Stimulated activated CD8-positive, alpha-beta memory T cell treated with anti-CD3 and anti-CD28 coated beads, Interleukin-12 subunit alpha, Interleukin-12 subunit beta, amount 100 ng/mL, for 24 hours (primary cell): ENCODE measurements around the gene TMEM151B.

Experiments used
- DNase-seq: peaks from one replicate; pipeline ENCODE4 v3.0.0-alpha.2; 2020; ENCODE audit errors: extremely low read depth

TMEM151B gene

DNA sequence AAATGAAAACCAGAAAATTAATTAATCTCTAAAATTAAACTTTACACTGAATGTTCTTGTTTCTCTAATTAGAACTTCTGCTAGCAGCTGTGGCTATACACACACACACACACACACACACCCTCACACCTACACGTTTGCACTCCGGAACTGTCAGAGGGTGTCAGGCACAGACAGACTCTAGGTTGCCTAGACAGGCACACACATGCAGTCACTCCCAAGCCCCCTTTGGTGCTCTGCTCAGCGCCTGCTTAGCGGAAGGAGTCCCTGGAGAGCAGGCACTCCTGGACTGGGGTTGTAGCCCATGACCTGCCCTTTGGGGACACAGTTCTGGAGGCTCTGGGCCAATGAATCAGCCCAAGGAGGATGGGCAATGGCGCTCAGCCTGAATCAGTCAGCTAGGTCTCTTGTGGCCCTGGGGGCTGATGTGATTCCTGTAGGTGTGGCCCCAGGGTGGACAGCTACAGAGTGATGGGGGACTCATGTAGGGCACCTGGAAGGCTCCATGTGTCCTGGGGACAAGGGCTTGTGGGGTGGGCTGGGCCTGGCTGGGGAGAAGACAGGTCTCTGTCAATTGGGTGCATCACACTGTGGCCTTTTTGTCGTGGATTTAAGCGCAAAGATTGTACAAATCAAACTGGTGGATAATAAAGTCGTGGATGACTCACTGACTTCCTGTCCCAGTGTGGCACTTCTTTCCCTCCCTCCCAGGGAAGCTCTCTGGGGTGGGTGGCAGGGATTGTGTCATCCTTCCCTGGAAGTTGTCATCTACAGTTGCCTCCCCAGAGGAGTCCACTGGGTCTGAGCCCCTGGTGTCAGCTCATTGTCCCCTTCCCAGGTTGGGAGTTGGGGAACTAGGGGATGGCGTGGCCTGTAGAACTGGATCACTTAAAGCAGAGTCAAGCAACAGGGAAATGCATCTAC, 8.8 kb downstream of the TMEM151B start:
- no peak for DNase-seq

DNA sequence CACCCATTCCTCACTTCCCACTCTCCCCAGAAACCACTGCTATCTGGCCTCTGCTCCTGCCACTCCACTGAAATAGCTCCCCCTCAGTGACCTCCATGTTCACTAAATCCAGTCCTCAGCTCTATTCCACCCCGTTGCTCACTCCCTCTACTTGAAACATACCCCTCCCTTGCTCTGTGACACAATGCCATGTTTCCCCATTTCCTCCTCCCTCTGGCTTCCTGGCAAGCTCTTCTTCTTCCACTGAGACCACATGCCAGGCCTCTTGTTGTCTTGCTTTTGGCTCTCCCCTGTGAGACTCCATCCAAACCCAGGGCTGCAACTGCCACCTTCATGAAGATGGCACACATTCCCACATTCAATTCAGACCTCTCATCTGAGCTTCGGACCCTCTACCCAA, 13.9 kb downstream of the TMEM151B start:
- DNase-seq, result no peak

DNA sequence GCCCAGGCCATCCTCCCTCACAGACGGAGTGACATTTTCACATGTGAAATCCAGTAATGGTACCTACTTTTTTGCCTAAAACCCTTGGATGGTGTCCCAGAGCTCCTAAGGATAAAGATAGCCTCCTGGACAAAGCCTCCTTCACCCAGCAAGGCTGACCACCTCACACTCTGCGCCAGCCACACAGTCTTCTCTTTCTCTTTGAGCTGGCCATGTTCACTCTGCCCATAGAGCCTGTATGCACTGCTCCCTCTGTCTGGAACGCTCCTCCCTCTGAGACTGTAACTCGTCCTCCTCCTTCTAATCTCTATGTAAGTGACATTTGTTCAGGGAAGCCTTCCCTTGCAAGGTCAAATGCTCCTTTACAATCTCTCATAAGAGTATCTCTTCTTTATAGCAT, 14.6 kb downstream of the TMEM151B start:
- DNase-seq, result no peak

DNA sequence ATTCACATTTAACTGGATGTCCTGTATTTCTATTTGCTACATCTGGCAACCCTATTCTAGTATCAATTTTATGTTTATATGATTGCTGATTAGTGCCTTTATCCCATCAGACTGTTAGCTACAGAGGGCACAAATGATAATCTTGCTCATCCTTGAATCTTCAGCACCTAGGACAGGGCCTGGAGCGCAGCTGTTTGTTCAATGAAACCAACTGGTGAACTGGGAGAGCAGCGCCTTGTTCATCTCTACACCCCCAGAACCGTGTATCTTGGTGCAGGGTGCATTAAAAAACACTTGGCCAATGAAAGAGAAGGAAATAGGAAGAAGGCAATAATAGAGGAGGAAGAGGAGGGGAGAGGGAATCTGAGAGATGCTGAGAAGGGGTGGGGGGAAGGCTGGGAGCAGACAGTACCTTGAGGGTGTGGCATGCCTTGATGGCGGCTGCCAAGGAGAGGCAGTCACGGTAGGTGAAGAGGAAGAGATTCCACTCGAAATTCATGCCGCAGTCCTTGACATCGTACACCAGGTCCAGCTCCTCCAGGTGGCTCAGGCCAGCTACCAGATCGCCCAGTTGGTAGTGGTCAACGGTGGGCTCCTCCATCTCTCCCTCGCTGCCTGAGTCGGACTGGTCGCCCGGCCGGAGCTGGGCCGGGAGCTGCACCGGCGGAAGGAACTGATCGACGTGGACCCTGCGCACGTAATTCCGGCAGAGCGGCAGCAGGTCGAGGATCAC, 15.5 kb downstream of the TMEM151B start:
- DNase-seq, result no peak

DNA sequence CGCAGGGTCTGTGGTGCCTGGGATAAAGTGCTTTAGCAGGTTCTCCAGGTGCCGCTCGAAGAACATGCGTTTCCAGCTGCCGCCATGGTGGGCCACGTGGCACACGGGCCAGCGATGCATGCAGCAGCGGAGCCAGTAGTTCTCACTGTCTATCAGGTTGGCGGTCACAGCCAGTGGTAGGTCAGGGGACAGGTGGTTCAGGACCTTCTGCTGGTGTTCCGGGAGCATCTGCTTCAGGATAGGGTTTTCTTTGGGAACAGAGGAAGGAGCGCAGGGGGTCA, 16.0 kb downstream of the TMEM151B start:
- DNase-seq, result no peak

DNA sequence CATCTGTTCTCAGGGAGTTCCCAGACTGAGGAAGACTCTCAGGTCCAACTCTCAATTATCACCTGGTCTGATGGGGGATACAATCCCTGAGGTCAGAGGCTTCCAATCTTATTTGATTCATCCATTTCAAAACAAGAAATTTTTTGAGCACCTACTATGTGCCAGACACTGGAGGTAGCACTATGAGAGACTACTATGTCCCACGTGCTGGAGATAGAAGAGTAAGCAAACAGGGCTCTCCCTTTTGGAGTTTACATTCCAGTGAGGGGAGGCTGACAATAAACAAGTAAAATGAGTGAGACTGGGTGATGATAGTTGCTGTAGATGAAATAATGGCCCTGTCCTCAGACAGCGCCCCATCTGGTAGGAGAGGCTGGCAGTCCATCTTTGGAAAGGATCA, 16.5 kb downstream of the TMEM151B start:
- DNase-seq, result no peak

DNA sequence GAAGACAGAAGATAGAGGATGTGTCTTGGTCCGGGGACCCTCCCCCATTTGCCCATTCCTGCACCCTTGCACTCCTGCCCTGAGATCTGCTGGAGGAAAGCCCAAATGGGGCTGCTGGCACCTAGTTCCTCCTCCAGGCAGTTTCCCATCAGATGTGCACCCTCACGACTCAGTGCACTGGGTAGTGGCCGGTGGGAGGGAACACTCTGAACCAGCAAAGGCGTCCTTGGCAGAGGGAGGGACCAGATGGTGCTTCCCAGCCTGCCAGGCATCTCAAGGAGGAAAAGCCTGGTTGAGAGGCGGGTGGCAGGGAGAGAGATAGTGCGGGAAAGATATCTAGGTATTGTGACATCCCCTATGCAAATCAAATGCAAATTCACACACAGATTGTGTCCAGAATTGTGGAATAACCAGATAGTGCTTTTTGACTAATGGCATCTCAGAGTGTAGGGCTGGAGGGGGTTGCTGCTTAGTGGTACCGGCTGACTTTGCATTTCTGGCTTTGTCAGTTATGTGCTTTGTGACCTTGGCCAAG, 19.5 kb downstream of the TMEM151B start:
- DNase-seq, result no peak

DNA sequence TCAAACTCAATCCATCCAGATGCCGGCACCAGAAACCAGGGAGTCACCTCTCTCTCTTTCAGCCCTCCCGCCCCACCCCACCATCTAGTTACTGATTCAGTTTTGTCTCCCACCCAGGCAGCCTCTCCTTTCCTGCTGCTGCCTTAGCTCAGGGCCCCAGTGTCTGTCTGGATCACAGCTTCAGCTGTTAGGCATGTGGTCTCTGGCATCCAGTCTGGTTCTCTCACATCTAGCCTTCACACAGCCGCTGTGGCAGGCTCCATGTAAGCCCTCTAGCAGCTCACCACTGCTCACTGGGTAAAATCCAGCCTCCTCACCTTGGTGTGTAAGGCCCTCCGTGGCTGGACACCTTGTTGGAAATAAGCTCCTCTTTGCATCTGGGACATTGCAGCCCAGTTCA, 21.6 kb downstream of the TMEM151B start:
- DNase-seq, result no peak

DNA sequence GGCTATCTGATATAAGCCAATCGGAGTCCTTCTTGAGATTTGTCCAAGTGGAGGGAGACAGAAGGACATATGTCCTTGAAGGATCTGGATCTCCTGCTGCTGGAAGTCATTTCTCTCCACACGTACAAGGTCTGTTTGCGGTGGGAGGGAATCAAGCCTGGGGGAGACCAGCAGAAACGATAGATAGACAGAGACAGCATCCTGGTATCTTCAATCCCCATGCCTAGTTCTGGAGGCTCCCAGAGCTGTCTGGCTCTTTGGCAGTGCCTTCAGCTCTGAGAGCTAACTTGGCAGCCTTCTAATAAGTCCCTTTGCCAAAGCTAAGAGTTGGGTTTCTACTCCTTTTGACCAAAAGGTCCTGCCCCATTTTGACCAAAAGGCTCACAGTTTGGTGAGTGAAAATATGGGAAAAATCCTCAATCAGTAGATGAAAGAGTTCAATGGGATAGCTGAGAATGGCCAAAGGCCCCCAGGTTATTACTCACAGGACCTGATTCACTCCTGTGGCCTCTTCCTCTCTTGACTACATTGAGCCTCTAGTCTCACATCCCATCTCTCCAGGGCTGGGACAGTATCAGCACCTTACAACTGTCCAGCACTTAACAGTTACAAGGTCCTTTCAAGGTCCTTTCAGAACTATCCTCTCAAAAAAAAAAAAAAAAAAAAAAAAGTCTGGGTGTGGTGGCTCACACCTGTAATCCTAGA, 22.6 kb downstream of the TMEM151B start:
- DNase-seq, result no peak

DNA sequence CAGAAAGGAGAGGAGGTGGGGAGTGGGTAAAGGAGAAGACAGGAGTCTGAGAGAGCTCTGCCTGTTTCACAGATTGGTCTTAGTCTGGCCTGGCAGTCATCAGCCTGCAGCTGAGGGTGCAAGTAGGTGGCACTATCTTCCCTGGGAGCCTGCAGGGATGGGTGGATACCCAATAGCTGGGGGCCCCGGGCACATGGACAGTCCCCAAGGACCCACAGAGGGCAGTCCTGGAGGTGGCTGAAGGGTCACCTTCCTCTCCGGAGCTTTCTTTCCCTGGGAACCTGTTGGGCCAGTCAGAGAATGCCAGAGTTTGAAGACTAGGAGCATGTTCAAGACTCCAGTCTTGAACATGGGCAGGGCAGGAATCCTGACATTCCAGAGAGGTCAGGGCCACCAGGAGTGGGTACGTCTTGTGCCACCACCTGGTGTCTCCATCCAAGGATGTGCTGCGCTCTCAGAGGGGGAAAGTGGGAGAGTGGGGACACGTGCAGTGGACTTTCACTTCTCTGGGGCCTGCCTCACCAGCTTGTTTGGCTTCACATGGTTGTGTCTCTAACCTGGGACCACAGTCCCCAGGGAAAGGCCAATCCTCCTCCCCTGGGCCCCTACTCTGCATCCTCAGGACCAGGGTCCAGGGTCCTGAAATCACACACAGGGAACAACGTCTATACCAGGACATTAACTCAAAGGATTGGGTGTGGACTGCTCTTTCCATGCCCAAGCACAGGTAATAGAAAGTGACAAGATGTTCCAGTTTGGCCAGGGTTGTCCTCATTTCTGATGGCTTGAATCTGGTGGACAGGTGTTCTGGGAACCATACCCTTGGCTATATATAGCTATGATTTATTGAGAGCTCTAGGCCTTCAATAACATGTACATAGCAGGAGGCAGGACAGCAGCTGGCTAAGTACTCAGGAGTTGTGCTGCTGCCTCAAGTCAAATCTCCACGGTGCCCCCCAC, 24.9 kb downstream of the TMEM151B start:
- no peak for DNase-seq

DNA sequence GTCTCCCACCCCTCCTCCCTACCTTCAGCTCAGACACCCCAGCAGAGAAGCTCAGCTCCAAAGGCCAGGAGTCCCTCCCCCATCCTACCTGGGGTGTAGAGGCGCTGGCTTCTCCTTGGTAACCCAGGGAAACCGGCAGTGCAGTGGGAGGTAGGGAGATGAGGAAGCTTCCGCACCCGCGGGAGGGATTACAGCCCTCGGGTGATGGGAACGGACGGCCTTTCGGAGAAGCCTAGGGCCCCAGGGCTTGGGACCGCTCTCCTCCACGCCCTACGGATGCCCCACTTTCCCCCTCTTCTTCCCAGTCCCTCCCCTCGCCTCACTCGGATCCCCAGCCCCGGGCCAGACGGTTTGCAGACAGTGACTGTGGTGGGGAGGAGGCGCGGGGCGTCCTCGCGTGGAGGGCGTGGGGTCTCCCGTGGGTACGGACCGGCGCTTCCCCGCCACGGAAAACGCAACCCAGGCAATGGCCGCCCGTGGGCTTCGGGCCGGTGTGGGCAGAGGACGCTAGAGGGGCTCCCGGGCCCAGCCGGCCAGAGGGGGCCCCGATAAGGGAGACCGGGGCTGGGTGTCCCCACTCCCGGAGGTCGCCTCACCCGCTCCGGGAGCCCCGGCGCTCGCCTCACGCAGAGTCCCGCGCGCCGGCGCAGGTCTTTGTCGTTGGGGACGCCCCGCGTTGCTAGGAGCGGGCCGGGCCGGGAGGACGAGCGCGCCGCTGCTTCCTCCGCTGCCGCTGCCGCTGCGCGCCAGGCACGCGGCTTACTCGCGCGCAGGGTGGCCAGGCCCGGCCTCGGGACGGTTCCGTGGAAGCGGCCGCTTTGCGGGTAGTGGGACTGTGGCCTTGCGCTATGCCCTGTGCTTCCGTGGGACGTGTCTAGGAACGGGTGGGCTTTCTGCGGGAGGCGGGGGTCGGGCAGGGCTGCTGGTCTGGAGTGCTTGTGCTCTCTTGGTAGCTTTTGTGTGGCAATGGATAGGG, 27.1 kb downstream of the TMEM151B start:
- DNase-seq, result no peak

DNA sequence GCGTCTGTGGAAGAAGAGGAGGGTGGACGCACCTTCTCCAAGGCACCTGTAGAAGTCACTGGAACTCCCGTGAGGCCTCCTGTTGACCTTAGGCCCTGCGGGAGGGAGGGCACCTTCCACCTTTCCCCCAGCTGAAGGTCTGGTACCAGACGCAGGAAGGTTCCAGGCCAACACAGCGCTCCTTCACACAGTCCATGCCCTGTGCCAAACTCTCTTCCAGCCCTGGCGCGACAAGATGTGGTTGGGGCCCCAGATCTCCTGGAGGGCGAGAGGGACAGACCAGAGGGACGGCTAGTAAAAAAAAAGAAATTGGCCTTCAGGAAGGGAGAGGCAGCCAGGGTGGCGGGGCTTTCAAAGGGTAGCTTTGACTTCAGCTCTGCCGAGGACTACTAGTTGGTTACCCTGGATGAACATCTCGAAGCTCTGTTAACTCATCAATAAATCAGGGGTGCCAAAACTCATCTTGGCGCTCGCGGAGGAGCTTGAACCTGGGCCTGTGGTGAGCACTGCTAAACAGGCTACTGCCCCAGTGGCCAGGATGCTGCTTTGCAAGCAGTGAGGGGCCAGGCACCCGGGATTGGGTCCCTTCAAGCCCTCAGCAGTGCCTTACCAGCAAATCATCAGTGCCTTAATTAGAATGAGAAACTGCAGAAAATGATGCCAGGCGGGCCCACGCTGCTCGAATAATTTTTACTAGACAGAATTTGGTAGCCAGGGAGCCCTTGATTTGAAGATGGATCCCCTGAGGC, 28.0 kb downstream of the TMEM151B start:
- no peak for DNase-seq

DNA sequence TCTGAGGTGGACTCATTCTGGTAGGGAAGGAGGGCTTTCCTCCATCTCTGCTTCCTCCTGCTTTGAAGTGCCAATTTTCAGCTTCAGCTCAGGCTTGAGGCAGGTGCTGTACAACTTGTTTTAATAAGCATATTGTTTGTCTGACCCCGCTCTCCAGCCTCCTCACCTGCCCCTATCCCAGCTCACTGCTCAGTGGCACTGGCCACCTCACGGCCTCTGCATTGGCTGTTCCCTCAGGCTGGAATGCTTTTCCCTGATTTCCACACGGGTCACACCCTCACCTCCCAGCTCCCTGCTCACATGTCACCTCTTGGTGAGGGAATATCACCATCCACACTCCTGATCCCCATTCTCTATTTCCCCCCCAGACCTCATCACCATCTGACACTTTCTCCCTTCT, 28.6 kb downstream of the TMEM151B start:
- DNase-seq, result no peak

DNA sequence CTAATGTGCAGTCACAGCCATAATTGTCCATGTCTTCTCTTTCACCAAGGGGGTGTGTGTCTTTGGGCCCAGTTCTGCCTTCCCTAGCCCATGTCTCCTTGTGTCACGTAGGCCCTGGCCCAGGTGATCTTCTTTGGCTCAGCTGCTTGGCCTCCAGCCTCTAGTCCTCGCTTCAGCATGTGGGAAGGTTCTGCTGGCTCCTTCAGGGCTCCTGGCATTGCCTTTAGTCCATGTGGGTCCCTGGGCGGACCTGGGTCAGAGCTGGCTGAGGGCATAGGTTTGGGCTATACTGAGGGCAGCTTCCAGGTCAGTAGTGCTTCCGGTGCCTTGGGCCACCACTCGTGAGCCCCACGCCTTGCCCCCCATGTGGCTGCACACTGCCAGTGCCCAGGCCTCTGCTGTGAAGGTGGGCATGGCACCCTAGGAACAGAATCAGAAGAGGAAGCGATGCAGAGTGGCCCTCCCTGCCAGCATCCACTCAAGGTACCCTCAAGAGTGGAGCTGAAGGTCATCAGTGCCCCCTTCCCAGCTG, 30.1 kb downstream of the TMEM151B start:
- no peak for DNase-seq

DNA sequence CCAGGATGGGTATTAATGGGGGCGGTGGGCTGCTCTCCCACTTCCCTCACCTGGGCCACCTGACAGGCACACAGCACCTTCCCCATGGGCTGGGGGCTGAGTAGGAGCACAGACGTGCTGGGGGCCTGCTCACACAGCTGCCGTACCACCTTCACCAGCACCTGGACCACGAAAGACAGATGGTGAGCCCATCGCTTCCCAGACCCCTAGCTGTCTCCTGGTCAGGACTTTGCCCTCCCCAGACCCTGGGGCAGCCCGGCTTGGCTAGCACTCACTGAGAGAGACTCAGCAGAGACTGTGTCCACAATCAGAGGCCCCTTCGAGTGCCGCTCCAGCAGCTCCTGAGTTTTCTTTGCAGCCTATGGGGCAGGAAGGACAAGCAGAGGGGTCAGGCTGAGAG, 30.9 kb downstream of the TMEM151B start:
- DNase-seq, result no peak

DNA sequence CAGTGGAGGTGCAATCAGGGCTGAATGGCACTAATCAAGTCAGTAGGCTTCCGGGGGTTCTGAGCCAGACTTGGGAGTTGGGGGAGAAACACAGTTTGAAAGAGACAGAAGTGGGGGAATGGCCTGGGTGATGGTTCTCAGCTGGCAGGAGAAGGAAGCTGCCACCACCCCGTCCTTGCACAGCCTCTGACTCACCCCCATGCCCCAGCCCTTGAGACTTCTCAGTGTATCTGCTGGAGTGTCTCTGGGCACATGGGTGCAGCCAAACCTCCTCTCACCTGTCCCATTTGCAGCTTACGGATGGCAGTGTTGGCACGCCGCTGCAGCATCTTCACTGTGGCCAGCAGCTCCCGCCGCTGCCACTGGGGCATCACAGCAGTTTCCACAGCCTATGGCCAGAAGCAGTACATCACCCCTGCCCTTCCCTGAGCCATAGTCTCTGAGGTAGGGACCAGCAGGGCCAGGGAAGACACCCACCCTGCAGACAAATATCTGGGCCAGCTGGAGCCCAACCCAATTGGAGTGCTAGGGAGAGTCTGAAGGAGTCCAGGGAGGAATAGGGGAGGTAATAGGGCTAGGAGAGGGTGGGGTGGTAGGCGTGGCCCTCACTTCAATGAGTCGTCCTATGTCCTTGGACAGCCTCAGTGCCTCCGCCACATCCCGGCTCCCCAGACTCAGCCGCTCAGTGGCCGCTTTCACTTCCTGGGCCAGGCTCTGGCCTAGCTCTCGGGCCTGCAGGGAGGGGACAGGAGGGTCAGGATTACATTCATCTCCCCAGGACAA, 31.7 kb downstream of the TMEM151B start:
- DNase-seq, result no peak

DNA sequence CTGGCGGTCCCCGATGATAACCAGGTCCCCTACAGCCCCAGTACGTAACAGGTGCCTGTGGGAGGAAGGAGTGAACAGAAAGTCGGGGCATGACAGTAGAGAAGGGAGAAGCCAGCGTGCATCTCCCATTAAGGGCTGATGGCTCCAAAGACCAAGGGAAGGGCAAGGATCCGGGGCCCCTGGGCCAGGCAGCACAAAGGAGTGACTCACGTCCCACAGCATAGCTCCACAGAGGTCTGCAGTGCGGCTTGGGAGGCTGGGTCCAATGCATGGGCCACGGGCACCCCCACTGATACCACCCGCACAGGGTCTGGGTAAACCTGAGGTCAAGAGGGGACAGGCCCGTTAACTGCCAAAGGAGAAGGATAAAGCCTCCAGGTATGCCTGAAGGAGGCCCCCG, 32.6 kb downstream of the TMEM151B start:
- DNase-seq, result no peak

DNA sequence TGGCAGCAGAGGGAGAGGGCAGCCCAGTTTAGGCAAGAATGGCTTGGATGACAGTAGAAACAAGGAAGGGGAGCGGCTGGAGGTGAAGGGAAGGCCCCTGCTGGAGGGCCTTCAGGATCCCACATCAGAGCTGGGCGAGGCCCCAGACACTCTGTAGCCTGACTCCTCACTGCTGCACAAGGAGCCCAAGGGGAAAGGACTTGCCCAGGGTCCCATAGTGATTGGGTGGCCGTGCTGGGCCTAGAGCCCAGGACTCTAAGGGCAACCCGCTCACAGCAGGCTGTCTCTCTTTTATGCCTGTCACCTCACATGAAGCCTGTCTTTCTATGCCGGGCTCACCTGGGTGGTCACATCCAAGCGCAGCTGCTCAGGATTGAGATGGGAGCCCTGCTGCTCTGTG, 33.6 kb downstream of the TMEM151B start:
- no peak for DNase-seq
